HG03469 (cell line): Measurements from ENCODE around the gene ROMO1.
"Not testable (repeated sequence)": the region's sequence is repeated elsewhere in the genome, so short reads cannot be mapped to it uniquely, and the experiment has no call there.

Experiments
- ATAC-seq: cut with Tn5 transposase; IDR thresholded peaks from one replicate; pipeline ENCODE4 v1.9.1; 2021; ENCODE audit warnings: mild to moderate bottlenecking, moderate library complexity, moderate number of reproducible peaks; ENCODE audit not compliant: unreplicated experiment

ROMO1 gene

GRCh38 chr20:35680452-35681183 is 18.6 kb upstream of the ROMO1 start:
- no peak for ATAC-seq

- ATAC-seq: no peak
These were observed 17.2 kb upstream of the ROMO1 start for GRCh38 chr20:35681960-35682359.

DNA sequence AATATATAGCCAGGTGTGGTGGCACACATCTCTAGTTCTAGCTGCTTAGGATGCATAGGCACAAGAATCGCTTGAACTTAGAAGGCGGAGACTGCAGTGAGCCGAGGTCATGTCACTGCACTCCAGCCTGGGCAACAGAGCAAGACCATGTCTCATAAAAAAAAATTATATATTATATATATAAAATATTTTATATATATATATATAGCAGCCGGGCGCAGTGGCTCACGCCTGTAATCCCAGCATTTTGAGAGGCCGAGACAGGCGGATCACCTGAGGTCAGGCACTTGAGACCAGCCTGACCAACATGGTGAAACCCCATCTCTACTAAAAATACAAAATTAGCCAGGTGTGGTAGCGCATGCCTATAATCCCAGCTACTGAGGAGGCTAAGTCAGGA is 13.8 kb upstream of the ROMO1 start:
- not testable (repeated sequence) for ATAC-seq

DNA sequence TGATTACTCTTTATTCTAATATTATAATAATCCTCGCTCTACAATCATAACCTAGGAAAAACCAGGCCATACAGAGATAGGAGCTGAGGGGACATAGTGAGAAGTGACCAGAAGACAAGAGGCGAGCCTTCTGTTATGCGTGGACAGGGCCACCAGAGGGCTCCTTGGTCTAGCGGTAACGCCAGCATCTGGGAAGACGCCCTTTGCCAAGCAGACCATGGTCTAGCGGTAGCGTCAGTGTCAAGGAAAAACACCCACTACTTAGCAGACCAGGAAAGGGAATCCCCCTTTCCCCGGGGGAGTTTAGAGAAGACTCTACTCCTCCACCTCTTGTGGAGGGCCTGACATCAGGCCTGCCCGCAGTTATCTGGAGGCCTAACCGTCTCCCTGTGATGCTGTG is 12.3 kb upstream of the ROMO1 start:
- ATAC-seq: not testable (repeated sequence)

DNA sequence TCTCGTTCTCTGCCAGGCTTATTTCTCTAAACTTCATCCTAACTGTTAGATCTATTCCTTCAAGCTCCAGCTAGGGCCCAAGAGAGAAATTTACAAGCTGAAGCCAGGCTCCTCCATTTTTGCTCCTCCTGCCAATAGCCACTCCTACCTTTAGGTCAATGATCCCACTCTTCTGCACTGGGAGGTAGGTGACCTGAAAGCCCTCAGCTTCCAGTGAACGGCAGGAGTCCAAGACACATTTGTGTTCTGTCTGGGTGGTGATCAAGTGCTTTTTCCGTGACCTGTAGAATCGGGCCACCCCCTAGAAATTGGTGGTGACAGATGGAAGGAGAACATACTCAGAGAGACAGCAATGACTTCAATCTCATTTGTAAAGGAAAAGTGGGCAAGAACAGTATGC is 8.9 kb upstream of the ROMO1 start:
- ATAC-seq: no peak

DNA sequence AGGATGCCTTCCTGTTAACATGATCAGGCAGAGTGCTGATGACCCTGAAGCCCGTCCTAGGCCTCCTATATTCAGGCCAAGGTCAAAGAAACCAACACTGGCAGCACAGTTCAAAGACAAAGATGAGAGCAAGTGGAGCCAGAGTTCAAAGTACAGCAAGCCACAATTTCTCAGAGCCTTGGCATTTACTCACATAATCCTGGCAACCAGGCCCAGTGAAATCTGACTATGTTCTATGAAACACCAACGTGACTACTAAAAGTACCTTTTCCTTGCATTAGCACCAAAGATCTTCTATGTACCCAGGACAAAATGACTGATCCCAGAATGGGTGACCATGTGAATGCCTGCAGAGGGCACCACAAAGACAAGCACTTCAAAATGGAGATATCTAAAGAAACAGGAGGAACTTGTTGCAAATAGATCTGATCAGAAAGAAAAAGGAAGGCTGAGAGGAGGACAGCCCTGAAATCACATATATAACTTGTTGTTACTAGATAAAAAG is 3.9 kb upstream of the ROMO1 start:
- no peak for ATAC-seq

- ATAC-seq: no peak
These were observed 3.2 kb upstream of the ROMO1 start for GRCh38 chr20:35695978-35696377.

GRCh38 chr20:35697696-35698297 is 1.4 kb upstream of the ROMO1 start:
- no peak for ATAC-seq

DNA sequence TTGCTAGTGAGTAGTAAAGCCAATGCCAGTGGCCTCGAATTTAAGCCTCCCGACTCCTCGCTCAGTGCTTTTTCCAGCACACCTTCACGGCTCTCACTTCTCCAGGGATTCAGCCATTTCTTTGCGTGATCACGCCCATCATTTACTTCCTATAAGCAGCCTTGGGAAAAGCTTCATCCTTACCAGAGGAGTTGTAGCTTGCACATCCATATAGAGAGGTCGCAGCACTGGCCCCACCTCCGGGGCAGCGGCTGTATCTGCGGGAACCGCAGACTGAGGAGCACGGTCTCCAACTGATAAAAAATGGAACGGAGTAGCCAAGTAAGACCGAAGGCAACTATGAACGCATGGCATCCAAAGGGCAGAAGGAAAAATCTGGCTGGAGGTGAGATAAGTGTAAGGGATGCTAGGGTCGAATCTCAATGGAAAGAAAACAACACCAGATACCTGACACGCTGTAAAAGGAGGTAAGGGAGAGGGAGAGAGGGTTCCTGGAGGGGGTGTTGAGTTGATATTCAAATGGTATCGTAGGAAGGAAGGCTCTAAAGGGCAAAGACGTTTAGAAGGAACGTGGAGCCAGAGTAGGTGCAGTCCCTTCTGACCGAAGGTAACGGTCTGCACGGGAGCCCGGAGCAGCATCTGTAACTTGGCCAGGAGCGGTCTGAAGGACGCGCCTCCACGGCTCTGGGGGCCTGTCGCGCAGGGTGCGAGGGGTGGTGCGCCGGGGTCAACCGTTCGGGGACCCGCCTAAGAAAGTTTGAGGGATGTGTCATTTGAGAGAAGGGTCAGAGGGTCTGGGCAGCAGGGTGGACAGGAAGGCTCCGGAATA is 693 bp upstream of the ROMO1 start:
- no peak for ATAC-seq

GRCh38 chr20:35699957-35700624 is 886 bp downstream of the ROMO1 start:
- ATAC-seq: no peak

DNA sequence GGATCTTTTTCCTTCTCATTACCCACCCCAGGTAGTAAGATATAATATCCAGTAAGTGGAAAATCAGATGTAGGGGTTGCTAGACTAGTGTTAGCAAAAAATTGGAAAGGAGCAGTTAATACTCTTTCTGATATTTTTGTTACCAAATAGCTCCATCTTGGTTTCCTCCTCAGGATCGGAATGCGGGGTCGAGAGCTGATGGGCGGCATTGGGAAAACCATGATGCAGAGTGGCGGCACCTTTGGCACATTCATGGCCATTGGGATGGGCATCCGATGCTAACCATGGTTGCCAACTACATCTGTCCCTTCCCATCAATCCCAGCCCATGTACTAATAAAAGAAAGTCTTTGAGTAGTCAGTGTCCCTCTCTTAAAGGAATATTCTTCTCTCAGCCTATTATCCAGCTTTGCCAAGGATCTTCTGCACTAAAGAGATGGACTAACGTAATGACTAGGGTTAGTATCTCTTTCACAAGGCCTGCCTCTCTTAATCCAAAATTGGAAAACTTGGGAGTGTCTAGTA is 1.5 kb downstream of the ROMO1 start:
- ATAC-seq: no peak

GRCh38 chr20:35702051-35702823 is 3.0 kb downstream of the ROMO1 start:
- no peak for ATAC-seq

DNA sequence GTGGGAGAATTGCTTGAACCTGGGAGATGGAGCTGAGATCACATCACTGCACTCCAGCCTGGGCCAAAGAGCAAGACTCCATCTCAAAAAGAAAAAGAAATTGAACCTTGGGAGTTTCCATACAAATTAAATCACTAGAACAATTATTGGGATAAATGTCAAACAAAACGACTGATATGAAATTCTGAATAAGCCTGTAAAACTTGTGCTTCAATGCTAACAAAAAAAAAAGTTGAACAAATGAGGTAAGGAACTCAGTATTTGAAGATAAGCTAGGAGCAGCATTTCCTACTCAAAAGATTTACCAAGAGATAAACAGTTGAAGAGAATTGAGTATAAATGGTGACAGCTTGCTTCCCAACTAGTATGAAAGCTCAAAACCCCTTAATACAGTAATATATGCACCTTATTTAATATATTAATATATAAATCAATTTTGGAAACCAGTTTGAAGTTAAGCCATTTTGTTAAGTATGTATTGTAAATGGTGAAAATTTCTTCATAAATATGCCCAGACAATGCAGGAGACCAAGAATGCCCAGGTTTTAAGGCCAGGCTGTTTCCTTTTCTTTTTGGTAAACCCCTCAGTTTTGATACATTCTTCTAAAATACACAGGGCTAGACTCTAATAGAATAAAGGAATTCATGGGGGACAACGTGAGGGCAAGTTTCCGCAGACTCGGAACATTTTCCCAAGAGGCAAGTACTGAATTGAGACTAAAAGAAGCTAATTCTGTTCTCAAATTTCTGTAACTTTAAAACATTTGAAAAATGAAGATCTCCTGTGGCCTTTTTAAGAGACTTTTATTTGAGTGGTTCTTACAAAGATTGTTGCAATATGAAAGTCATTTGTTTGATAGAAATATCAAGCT is 3.9 kb downstream of the ROMO1 start:
- no peak for ATAC-seq

GRCh38 chr20:35704514-35705261 is 5.5 kb downstream of the ROMO1 start:
- ATAC-seq: no peak

GRCh38 chr20:35705894-35706293 is 6.7 kb downstream of the ROMO1 start:
- not testable (repeated sequence) for ATAC-seq

GRCh38 chr20:35706591-35707529 is 7.7 kb downstream of the ROMO1 start:
- ATAC-seq: not testable (repeated sequence)

- no peak for ATAC-seq
These were observed 9.3 kb downstream of the ROMO1 start for GRCh38 chr20:35708502-35708901.
